ENCODE results near the gene PIP5K1C.
"Not testable (repeated sequence)": the region's sequence is repeated elsewhere in the genome, so short reads cannot be mapped to it uniquely, and the experiment has no call there.

Gene PIP5K1C

DNA sequence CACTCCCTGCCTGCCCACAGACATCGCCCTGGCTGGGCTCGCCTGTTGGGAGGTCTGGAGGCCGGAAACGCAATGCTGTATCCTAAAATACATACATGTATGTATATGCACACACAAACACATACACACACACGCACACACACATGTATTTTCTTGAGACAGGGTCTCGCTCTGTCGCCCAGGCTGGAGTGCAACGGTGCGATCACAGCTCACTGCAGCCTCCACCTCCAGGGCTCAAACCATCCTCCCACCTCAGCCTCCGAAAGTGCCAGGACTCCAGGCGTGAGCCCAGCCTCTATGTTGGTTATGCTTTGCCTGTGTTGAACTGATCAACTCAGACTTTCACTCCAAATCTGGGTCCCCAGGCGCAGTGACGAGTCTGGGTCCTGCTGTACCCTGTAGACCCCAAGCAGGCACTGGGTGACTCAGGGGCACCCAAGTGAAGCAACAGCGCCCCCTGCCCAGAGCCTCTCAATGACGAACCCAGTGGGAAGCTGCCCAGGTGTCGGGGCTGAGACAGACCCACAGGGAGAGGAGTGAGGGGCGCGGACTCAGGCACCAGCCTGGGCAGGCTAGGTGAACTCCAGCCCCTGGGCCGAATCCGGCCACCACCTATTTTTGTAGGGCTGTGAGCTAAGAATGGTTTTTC lies 46.3 kb downstream of the PIP5K1C start:
- no peak overlapping the region for H2AFZ ChIP-seq (ENCODE audit: low read depth, low read length)
- no peaks in the 10 kb centered on the region for H3K4me1 ChIP-seq (ENCODE audit: insufficient read depth, low read length)
- H3K27me3 ChIP-seq (ENCODE audit: insufficient read depth, low read length): no peaks in the 10 kb centered on the region
- peaks cover 36% of the 10 kb centered on the region for H3K36me3 ChIP-seq (ENCODE audit: insufficient read depth, low read length)
- H3K4me3 ChIP-seq (ENCODE audit: low read length): no peak overlapping the region
- no peaks in the 10 kb centered on the region for H3K9me3 ChIP-seq (ENCODE audit: low read length)

DNA sequence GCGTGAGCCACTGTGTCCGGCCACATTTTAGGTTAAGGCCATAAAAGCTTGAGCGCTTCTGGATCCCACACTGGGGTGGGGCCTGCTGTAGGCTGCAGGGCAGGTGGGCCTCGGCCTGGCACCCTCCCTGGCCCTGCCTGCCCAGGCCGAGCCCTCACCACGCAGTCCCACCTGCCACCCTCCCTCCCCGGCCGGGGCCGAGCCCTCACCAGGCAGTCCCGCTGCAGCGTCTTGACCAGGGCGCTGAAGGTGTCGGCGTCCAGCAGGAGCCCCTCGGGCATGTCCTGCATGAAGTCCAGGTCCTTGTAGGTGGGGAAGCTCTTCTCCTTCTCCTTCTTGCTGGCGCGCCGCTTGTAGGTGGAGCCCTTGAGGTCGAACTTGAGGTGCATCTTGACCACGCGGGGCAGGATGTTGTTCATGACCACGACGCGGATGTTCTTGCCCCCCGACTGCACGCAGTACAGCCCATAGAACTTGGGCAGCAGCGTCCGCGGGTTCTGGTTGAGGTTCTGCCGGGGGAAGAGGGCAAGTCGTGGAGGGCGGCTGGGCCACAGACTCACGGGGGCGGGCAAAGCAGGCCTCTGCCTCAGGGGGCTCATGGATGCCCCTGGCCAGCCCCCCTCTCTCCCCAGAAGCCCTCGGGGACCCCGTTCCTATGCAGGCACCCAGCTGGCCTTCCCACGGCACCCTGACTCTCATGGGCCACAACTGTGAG lies 47.0 kb downstream of the PIP5K1C start:
- H3K4me3 ChIP-seq (ENCODE audit: low read length): no peak overlapping the region
- H3K36me3 ChIP-seq (ENCODE audit: insufficient read depth, low read length): peaks cover 31% of the 10 kb centered on the region
- no peaks in the 10 kb centered on the region for H3K27me3 ChIP-seq (ENCODE audit: insufficient read depth, low read length)
- H3K4me1 ChIP-seq (ENCODE audit: insufficient read depth, low read length): no peaks in the 10 kb centered on the region
- no peaks in the 10 kb centered on the region for H3K9me3 ChIP-seq (ENCODE audit: low read length)
- no peak overlapping the region for H2AFZ ChIP-seq (ENCODE audit: low read depth, low read length)

- Histone ChIP-seq H3K36me3 (ENCODE audit: insufficient read depth, low read length) (peaks cover 26% of the 10 kb centered on the region), H3K9me3 (ENCODE audit: low read length) (no peaks in the 10 kb centered on the region), H3K4me1 (ENCODE audit: insufficient read depth, low read length) (no peaks in the 10 kb centered on the region), H3K4me3 (ENCODE audit: low read length) (no peak overlapping the region), H2AFZ (ENCODE audit: low read depth, low read length) (no peak overlapping the region), H3K27me3 (ENCODE audit: insufficient read depth, low read length) (no peaks in the 10 kb centered on the region)
Observed at GRCh38 chr19:3652422-3652821, 47.8 kb downstream of the PIP5K1C start.

DNA sequence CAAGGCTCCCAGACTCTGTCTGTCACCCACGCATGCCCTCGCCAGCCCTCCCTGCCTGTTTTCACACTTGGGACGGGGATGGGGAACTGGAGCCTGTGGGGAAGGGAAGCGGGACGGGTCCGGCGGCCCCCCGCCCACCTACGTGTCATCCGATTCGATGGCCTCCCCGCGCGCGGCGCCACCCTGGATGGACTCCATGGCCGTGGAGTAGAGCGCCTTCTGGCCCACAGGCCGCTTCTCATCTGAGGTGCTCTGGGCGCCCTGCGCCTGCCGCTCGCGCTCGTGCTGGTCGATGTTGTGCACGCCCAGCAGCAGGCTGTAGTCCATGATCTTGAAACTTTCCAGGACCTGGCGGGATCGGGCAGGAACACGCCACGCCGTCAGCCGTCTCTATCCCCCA lies 48.6 kb downstream of the PIP5K1C start:
- Histone ChIP-seq H3K4me1 (ENCODE audit: insufficient read depth, low read length) (no peaks in the 10 kb centered on the region), H3K9me3 (ENCODE audit: low read length) (no peaks in the 10 kb centered on the region), H3K36me3 (ENCODE audit: insufficient read depth, low read length) (peaks cover 26% of the 10 kb centered on the region), H2AFZ (ENCODE audit: low read depth, low read length) (no peak overlapping the region), H3K4me3 (ENCODE audit: low read length) (no peak overlapping the region), H3K27me3 (ENCODE audit: insufficient read depth, low read length) (no peaks in the 10 kb centered on the region)

DNA sequence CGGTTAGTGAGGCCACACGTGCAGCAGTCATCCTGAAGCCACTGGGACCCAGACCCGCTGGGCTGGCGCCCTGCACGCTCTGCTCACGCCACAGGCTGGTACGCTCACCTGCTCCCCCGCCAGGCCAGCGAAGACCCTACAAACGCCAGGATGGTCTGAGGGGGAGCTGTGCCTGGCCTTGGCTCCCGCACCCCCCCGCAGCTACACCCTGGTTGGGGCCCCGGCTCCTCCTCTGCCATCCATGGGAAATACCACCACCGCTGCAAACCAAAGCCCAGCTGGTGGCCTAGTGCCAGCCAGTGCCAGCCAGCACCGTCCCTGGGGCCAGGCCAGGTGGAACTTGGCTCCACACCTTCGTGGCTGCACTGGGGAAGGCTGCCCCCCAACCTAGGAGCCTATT lies 50.4 kb downstream of the PIP5K1C start:
- peaks cover 35% of the 10 kb centered on the region for H3K36me3 ChIP-seq (ENCODE audit: insufficient read depth, low read length)
- H2AFZ ChIP-seq (ENCODE audit: low read depth, low read length): no peak overlapping the region
- H3K9me3 ChIP-seq (ENCODE audit: low read length): no peaks in the 10 kb centered on the region
- no peak overlapping the region for H3K4me3 ChIP-seq (ENCODE audit: low read length)
- no peaks in the 10 kb centered on the region for H3K27me3 ChIP-seq (ENCODE audit: insufficient read depth, low read length)
- H3K4me1 ChIP-seq (ENCODE audit: insufficient read depth, low read length): no peaks in the 10 kb centered on the region

DNA sequence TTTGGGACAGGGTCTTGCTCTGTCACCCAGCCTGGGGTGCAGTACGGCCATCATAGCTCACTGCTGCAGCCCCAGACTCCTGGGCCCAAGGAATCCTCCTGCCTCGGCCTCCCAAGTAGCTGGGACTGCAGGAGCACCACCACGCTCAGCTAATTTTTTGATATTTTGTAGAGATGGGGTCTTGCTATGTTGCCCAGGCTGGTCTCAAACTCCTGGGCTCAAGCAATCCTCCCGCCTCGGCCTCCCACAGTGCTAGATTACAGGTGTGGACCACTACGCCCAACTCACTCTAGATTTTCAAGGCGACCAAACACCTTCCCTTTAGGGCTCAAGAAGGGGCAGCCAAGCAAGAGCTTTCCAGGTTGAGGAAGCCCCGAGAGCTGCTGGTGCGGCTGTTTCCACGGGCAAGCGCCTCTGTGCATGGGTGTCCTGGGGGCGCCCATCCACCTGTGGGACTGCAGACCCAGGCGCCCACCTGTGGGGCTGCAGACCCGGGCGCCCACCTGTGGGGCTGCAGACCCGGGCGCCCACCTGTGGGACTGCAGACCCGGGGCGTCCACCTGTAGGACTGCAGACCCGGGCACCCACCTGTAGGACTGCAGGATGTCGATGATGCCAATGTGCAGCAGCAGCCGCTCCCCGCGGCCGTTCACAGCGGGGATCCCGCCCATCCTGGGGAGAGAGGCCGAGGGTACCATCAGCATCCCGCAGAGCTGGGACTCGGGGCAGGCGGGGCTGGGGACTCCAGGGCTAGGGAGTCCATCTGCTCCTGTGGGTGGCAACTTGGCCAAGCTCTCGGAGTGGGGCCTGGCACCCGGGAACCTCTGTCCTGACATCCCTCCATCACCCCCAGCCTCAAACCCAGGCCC lies 52.0 kb downstream of the PIP5K1C start:
- peaks cover 35% of the 10 kb centered on the region for H3K36me3 ChIP-seq (ENCODE audit: insufficient read depth, low read length)
- H3K4me3 ChIP-seq (ENCODE audit: low read length): no peak overlapping the region
- no peaks in the 10 kb centered on the region for H3K27me3 ChIP-seq (ENCODE audit: insufficient read depth, low read length)
- H2AFZ ChIP-seq (ENCODE audit: low read depth, low read length): no peak overlapping the region
- no peaks in the 10 kb centered on the region for H3K4me1 ChIP-seq (ENCODE audit: insufficient read depth, low read length)
- no peaks in the 10 kb centered on the region for H3K9me3 ChIP-seq (ENCODE audit: low read length)

DNA sequence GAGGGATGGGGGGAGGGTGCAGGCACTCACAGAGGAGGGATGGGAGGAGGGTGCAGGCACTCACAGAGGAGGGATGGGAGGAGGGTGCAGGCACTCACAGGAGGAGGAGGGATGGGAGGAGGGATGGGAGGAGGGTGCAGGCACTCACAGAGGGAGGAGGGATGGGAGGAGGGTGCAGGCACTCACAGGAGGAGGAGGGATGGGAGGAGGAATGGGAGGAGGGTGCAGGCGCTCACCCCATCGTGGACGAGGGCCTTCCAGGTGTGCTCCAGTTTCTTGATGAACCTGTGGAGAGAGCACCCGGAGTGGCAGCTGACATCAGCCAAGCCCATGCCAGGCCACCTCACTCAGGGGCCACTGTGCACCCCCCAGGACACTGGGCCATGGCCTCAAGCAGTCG lies 53.2 kb downstream of the PIP5K1C start:
- H3K4me3 ChIP-seq (ENCODE audit: low read length); H3K9me3 ChIP-seq (ENCODE audit: low read length); H2AFZ ChIP-seq (ENCODE audit: low read depth, low read length); H3K27me3 ChIP-seq (ENCODE audit: insufficient read depth, low read length); H3K4me1 ChIP-seq (ENCODE audit: insufficient read depth, low read length): not testable (repeated sequence)
- peaks cover 29% of the 10 kb centered on the region for H3K36me3 ChIP-seq (ENCODE audit: insufficient read depth, low read length)

DNA sequence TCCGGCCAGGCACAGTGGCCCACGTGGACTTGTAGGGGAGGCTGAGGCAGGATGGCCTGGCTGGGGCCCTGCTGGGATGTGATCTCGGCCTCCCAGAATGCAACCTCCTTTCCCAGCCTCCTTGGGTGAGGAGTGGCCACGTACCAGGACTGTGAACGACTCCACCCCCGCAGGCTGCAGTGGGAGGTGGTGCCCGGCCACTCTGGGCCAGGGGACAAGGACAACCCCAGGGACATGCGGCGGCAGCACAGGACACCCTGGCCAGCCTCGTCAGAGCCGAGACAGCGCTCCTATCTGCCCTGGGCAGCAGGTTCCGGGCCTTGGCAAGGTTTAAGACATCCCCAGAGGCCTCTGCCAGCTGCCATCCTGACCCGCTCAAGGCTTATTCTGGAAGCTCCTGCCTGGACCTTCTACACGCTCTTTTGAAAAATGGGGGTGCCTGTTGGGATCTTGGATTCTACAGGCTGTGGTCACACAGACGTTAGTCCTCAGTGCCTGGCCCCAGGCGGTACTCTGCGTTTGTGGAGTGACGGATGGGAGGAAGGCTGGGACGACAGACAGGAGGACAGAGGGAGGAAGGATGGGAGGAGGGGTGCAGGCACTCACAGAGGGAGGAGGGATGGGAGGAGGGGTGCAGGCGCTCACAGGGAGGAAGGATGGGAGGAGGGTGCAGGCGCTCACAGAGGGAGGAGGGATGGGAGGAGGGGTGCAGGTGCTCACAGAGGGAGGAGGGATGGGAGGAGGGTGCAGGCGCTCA lies 53.8 kb downstream of the PIP5K1C start:
- H3K4me3 ChIP-seq (ENCODE audit: low read length): no peak overlapping the region
- no peaks in the 10 kb centered on the region for H3K9me3 ChIP-seq (ENCODE audit: low read length)
- peaks cover 26% of the 10 kb centered on the region for H3K36me3 ChIP-seq (ENCODE audit: insufficient read depth, low read length)
- H3K4me1 ChIP-seq (ENCODE audit: insufficient read depth, low read length): no peaks in the 10 kb centered on the region
- H3K27me3 ChIP-seq (ENCODE audit: insufficient read depth, low read length): no peaks in the 10 kb centered on the region
- H2AFZ ChIP-seq (ENCODE audit: low read depth, low read length): no peak overlapping the region

DNA sequence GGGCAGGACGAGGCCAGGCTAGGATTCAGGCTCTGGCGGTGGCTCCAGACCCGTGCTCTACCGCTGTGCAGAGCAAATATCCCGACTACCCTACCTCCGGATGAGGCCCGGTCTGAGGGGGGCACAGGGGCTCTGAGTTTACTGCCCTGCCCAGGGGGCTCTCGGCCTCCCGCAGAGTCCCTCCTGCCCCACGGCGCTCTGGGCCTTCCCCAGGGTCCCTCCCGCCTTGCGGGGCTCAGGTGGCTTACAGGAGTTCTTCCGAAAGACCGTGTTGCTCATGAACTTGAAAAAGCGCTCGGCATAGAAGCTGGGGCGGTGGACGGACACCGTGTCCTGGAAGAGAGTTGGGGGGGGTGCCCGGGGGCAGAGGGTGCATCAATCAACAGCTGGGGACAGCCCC lies 54.5 kb downstream of the PIP5K1C start:
- Histone ChIP-seq H2AFZ (ENCODE audit: low read depth, low read length) (no peak overlapping the region), H3K36me3 (ENCODE audit: insufficient read depth, low read length) (peaks cover 23% of the 10 kb centered on the region), H3K27me3 (ENCODE audit: insufficient read depth, low read length) (no peaks in the 10 kb centered on the region), H3K4me1 (ENCODE audit: insufficient read depth, low read length) (no peaks in the 10 kb centered on the region), H3K9me3 (ENCODE audit: low read length) (no peaks in the 10 kb centered on the region), H3K4me3 (ENCODE audit: low read length) (no peak overlapping the region)

DNA sequence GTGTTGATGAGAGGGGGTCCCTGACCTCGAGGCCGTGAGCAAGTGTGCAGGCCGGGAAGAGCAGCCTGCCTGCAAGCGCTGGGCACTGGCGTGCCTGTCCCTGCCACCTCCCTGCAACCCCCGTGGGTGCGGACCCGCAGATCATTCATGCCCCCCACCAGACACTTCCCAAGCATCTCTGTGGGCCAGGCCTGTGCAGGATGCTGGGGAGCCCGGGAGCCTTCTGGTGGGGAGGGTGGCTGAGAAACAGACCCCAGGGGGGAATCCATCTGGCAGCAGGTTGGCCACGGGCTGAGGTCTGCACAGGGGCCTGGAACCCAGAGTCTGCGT lies 55.2 kb downstream of the PIP5K1C start:
- H3K9me3 ChIP-seq (ENCODE audit: low read length): no peaks in the 10 kb centered on the region
- H3K4me3 ChIP-seq (ENCODE audit: low read length): no peak overlapping the region
- no peaks in the 10 kb centered on the region for H3K27me3 ChIP-seq (ENCODE audit: insufficient read depth, low read length)
- no peaks in the 10 kb centered on the region for H3K4me1 ChIP-seq (ENCODE audit: insufficient read depth, low read length)
- H2AFZ ChIP-seq (ENCODE audit: low read depth, low read length): no peak overlapping the region
- H3K36me3 ChIP-seq (ENCODE audit: insufficient read depth, low read length): peaks cover 22% of the 10 kb centered on the region

- Histone ChIP-seq H3K4me3 (ENCODE audit: low read length) (no peak overlapping the region), H3K36me3 (ENCODE audit: insufficient read depth, low read length) (peaks cover 26% of the 10 kb centered on the region), H3K27me3 (ENCODE audit: insufficient read depth, low read length) (no peaks in the 10 kb centered on the region), H2AFZ (ENCODE audit: low read depth, low read length) (no peak overlapping the region), H3K4me1 (ENCODE audit: insufficient read depth, low read length) (no peaks in the 10 kb centered on the region), H3K9me3 (ENCODE audit: low read length) (no peaks in the 10 kb centered on the region)
Observed at GRCh38 chr19:3644351-3645066, 55.8 kb downstream of the PIP5K1C start.

GRCh38 chr19:3643674-3644313 lies 56.5 kb downstream of the PIP5K1C start:
- peaks cover 31% of the 10 kb centered on the region for H3K36me3 ChIP-seq (ENCODE audit: insufficient read depth, low read length)

More at GRCh38 chr19:3643674-3644313, 56.5 kb downstream of the PIP5K1C start:
- Histone ChIP-seq H3K27me3 (ENCODE audit: insufficient read depth, low read length) (no peaks in the 10 kb centered on the region), H2AFZ (ENCODE audit: low read depth, low read length) (no peak overlapping the region), H3K9me3 (ENCODE audit: low read length) (no peaks in the 10 kb centered on the region), H3K4me3 (ENCODE audit: low read length) (no peak overlapping the region), H3K4me1 (ENCODE audit: insufficient read depth, low read length) (no peaks in the 10 kb centered on the region)

All from neuron (in vitro differentiated cells).